ENCODE measurements around the gene PLS3. TPM values are rescaled to one million over a fixed set of nuclear protein-coding genes. Genes with fewer than 3 reads are reported as not detected.
"Not testable (repeated sequence)": the region's sequence is repeated elsewhere in the genome, so short reads cannot be mapped to it uniquely, and the experiment has no call there.

Gene PLS3
- total RNA-seq, 2 donors from 2014 or later: 1.0 TPM; not detected in 1

- Mint-ChIP-seq H3K36me3 (ENCODE audit: low read depth) (no peaks in the 10 kb centered on the region), H3K4me3 (no peak overlapping the region), H3K27ac (no peak overlapping the region), H3K4me1 (no peaks in the 10 kb centered on the region), H3K27me3 (no peaks in the 10 kb centered on the region)
- no peak for ATAC-seq
- no peak for DNase-seq
- no peaks in the 10 kb centered on the region for H3K9me3 ChIP-seq (ENCODE audit: control insufficient read depth, low read length, poor library complexity, severe bottlenecking)
Observed at GRCh38 chrX:115602308-115602707, 41.3 kb downstream of the PLS3 start.

- Mint-ChIP-seq H3K27ac (no peak overlapping the region), H3K4me3 (no peak overlapping the region), H3K4me1 (no peaks in the 10 kb centered on the region), H3K36me3 (ENCODE audit: low read depth) (no peaks in the 10 kb centered on the region), H3K27me3 (no peaks in the 10 kb centered on the region)
- DNase-seq (no peak), ATAC-seq (no peak)
- no peaks in the 10 kb centered on the region for H3K9me3 ChIP-seq (ENCODE audit: control insufficient read depth, low read length, poor library complexity, severe bottlenecking)
Observed at GRCh38 chrX:115602729-115603389, 41.9 kb downstream of the PLS3 start.

- no peak overlapping the region for H3K4me3 Mint-ChIP-seq
- no peaks in the 10 kb centered on the region for H3K27me3 Mint-ChIP-seq
- ATAC-seq (no peak), DNase-seq (no peak)
- H3K36me3 Mint-ChIP-seq (ENCODE audit: low read depth): no peaks in the 10 kb centered on the region
- H3K4me1 Mint-ChIP-seq: no peaks in the 10 kb centered on the region
- H3K9me3 ChIP-seq (ENCODE audit: control insufficient read depth, low read length, poor library complexity, severe bottlenecking): no peaks in the 10 kb centered on the region
- no peak overlapping the region for H3K27ac Mint-ChIP-seq
Observed at GRCh38 chrX:115603534-115604074, 42.6 kb downstream of the PLS3 start.

GRCh38 chrX:115606861-115607260 lies 45.9 kb downstream of the PLS3 start:
- no peak for DNase-seq
- Mint-ChIP-seq H3K27ac (no peak overlapping the region), H3K4me3 (no peak overlapping the region)

GRCh38 chrX:115609621-115610020 lies 48.6 kb downstream of the PLS3 start:
- Mint-ChIP-seq H3K27me3 (no peaks in the 10 kb centered on the region), H3K36me3 (ENCODE audit: low read depth) (no peaks in the 10 kb centered on the region), H3K4me3 (no peak overlapping the region), H3K4me1 (no peaks in the 10 kb centered on the region), H3K27ac (no peak overlapping the region)
- DNase-seq (no peak), ATAC-seq (no peak)
- no peaks in the 10 kb centered on the region for H3K9me3 ChIP-seq (ENCODE audit: control insufficient read depth, low read length, poor library complexity, severe bottlenecking)

More at GRCh38 chrX:115606861-115607260, 45.9 kb downstream of the PLS3 start:
- no peaks in the 10 kb centered on the region for H3K4me1 Mint-ChIP-seq
- no peak for ATAC-seq
- H3K27me3 Mint-ChIP-seq: no peaks in the 10 kb centered on the region
- H3K9me3 ChIP-seq (ENCODE audit: control insufficient read depth, low read length, poor library complexity, severe bottlenecking): no peaks in the 10 kb centered on the region
- no peaks in the 10 kb centered on the region for H3K36me3 Mint-ChIP-seq (ENCODE audit: low read depth)

- H3K9me3 ChIP-seq (ENCODE audit: control insufficient read depth, low read length, poor library complexity, severe bottlenecking): no peaks in the 10 kb centered on the region
- DNase-seq (no peak), ATAC-seq (no peak)
- H3K4me3 Mint-ChIP-seq: no peak overlapping the region
- H3K27ac Mint-ChIP-seq: no peak overlapping the region
- no peaks in the 10 kb centered on the region for H3K27me3 Mint-ChIP-seq
- H3K4me1 Mint-ChIP-seq: no peaks in the 10 kb centered on the region
- no peaks in the 10 kb centered on the region for H3K36me3 Mint-ChIP-seq (ENCODE audit: low read depth)
Observed at GRCh38 chrX:115616943-115617563, 56.1 kb downstream of the PLS3 start.

GRCh38 chrX:115622534-115622933 lies 61.6 kb downstream of the PLS3 start:
- Mint-ChIP-seq H3K4me3 (no peak overlapping the region), H3K27me3 (no peaks in the 10 kb centered on the region), H3K27ac (no peak overlapping the region), H3K36me3 (ENCODE audit: low read depth) (no peaks in the 10 kb centered on the region), H3K4me1 (no peaks in the 10 kb centered on the region)
- no peak for DNase-seq
- H3K9me3 ChIP-seq (ENCODE audit: control insufficient read depth, low read length, poor library complexity, severe bottlenecking): no peaks in the 10 kb centered on the region
- no peak for ATAC-seq

GRCh38 chrX:115624916-115625315 lies 63.9 kb downstream of the PLS3 start:
- no peak for DNase-seq
- Mint-ChIP-seq H3K27ac (no peak overlapping the region), H3K4me1 (no peaks in the 10 kb centered on the region), H3K27me3 (no peaks in the 10 kb centered on the region), H3K36me3 (ENCODE audit: low read depth) (no peaks in the 10 kb centered on the region), H3K4me3 (no peak overlapping the region)
- no peak for ATAC-seq
- no peaks in the 10 kb centered on the region for H3K9me3 ChIP-seq (ENCODE audit: control insufficient read depth, low read length, poor library complexity, severe bottlenecking)

GRCh38 chrX:115625572-115626301 lies 64.8 kb downstream of the PLS3 start:
- H3K27me3 Mint-ChIP-seq: no peaks in the 10 kb centered on the region
- ATAC-seq (no peak), DNase-seq (no peak)
- H3K36me3 Mint-ChIP-seq (ENCODE audit: low read depth): no peaks in the 10 kb centered on the region
- H3K4me3 Mint-ChIP-seq: no peak overlapping the region
- no peak overlapping the region for H3K27ac Mint-ChIP-seq
- no peaks in the 10 kb centered on the region for H3K4me1 Mint-ChIP-seq
- H3K9me3 ChIP-seq (ENCODE audit: control insufficient read depth, low read length, poor library complexity, severe bottlenecking): no peaks in the 10 kb centered on the region

- H3K27ac Mint-ChIP-seq: no peak overlapping the region
- DNase-seq (no peak), ATAC-seq (no peak)
- H3K27me3 Mint-ChIP-seq: no peaks in the 10 kb centered on the region
- no peaks in the 10 kb centered on the region for H3K9me3 ChIP-seq (ENCODE audit: control insufficient read depth, low read length, poor library complexity, severe bottlenecking)
- no peak overlapping the region for H3K4me3 Mint-ChIP-seq
- H3K4me1 Mint-ChIP-seq: no peaks in the 10 kb centered on the region
- H3K36me3 Mint-ChIP-seq (ENCODE audit: low read depth): no peaks in the 10 kb centered on the region
Observed at GRCh38 chrX:115630204-115630603, 69.2 kb downstream of the PLS3 start.

- H3K9me3 ChIP-seq (ENCODE audit: control insufficient read depth, low read length, poor library complexity, severe bottlenecking): no peaks in the 10 kb centered on the region
- Mint-ChIP-seq H3K36me3 (ENCODE audit: low read depth) (no peaks in the 10 kb centered on the region), H3K4me1 (no peaks in the 10 kb centered on the region), H3K4me3 (no peak overlapping the region), H3K27me3 (no peaks in the 10 kb centered on the region), H3K27ac (no peak overlapping the region)
- DNase-seq: no peak
- no peak for ATAC-seq
Observed at GRCh38 chrX:115632455-115632854, 71.5 kb downstream of the PLS3 start.

GRCh38 chrX:115633397-115633796 lies 72.4 kb downstream of the PLS3 start:
- H3K9me3 ChIP-seq (ENCODE audit: control insufficient read depth, low read length, poor library complexity, severe bottlenecking); DNase-seq; H3K4me1 Mint-ChIP-seq; H3K36me3 Mint-ChIP-seq (ENCODE audit: low read depth); H3K4me3 Mint-ChIP-seq; H3K27me3 Mint-ChIP-seq; ATAC-seq; H3K27ac Mint-ChIP-seq: not testable (repeated sequence)

GRCh38 chrX:115639334-115639880 lies 78.4 kb downstream of the PLS3 start:
- H3K27me3 Mint-ChIP-seq: no peaks in the 10 kb centered on the region
- H3K27ac Mint-ChIP-seq: no peak overlapping the region
- no peaks in the 10 kb centered on the region for H3K4me1 Mint-ChIP-seq
- ATAC-seq (no peak), DNase-seq (no peak)
- H3K4me3 Mint-ChIP-seq: no peak overlapping the region
- no peaks in the 10 kb centered on the region for H3K9me3 ChIP-seq (ENCODE audit: control insufficient read depth, low read length, poor library complexity, severe bottlenecking)
- no peaks in the 10 kb centered on the region for H3K36me3 Mint-ChIP-seq (ENCODE audit: low read depth)

Data from T-helper 17 cell (primary cell).